ENCODE results near the gene RALBP1. TPM values are rescaled to one million over a fixed set of nuclear protein-coding genes. Genes with fewer than 3 reads are reported as not detected.

The RALBP1 gene
- total and polyA plus RNA-seq, 2 of the 4 experiments (the other 2 are of a cell fraction), result 30.6 to 38.2 TPM

DNA sequence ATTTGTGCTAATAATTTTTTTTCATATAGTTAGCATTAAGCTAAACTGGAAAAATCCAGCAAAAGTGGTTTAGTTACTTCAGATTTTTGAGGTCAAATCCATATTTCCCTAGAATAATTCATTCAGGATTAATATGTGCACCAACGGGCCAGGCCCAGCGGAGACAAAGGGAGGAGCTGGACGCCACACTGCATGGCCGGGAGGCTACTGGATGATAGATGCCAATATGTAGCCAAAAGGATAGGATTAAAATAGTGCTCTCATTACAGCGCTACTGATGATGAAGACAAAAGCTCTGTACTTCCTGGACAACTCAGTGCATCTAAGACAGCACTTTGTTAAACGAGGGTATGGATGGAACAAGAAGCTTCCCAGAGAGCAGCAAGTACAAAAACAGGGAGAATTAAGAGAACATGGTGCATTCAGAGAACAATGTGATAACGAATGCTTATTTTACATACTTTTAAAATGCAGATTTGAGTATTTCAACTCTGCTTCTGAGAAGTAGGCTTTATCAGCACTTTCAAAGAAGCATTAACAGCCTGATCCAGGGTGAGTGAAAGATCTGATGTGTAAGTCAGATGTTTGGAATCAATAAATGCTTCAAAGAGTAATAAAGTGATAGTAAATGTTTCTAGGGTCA, 99.3 kb downstream of the RALBP1 start:
- Histone ChIP-seq H3K4me2 (ENCODE audit: low read depth, low read length) (no peak overlapping the region), H3K56ac (ENCODE audit: extremely low read depth, insufficient read depth, low read length) (no peak overlapping the region), H2AFZ (replicated peaks; ENCODE audit: low read length, poor library complexity) (no peak overlapping the region), H3K9me1 (ENCODE audit: insufficient read depth, low read length) (peaks cover 3% of the 10 kb centered on the region; the same call in 1 of the 2 replicates), H3K79me1 (ENCODE audit: low read depth in 1 of 2, low read length in 2 of 2) (peaks cover 28 to 46% of the 10 kb centered on the region in 2 experiments), H2AK5ac (ENCODE audit: low read depth, low read length) (no peak overlapping the region), H2BK5ac (ENCODE audit: low read depth, low read length, poor library complexity, severe bottlenecking) (no peak overlapping the region), H3K14ac (replicated peaks; ENCODE audit: low read depth, low read length) (no peak overlapping the region), H3K4me1 (ENCODE audit: control insufficient read depth, insufficient read depth, low read length) (peaks cover 4% of the 10 kb centered on the region; the same call in 1 of the 2 replicates), H4K8ac (ENCODE audit: low read depth in 2 of 2, low read length in 2 of 2) (no peak overlapping the region), H4K5ac (ENCODE audit: low read depth, low read length) (no peak overlapping the region), H3K23ac (ENCODE audit: low read depth, low read length) (no peak overlapping the region), H3K36me3 (ENCODE audit: control insufficient read depth, insufficient read depth, low read length) (peaks cover 22% of the 10 kb centered on the region), H2BK120ac (ENCODE audit: low read depth, low read length) (no peak overlapping the region), H3K9ac (ENCODE audit: low read depth, low read length) (no peak overlapping the region), H2BK20ac (ENCODE audit: low read depth, low read length) (no peak overlapping the region), H4K20me1 (ENCODE audit: insufficient read depth, low read length) (peaks cover 6% of the 10 kb centered on the region; the same call in 1 of the 2 replicates), H2AK9ac (replicated peaks; ENCODE audit: low read depth, low read length, poor library complexity) (no peak overlapping the region), H3K9me3 (ENCODE audit: control insufficient read depth, insufficient read depth, low read length) (no peaks in the 10 kb centered on the region), H4K91ac (ENCODE audit: insufficient read depth, low read depth, low read length) (no peak overlapping the region), H3K4me3 (ENCODE audit: insufficient read depth, low read depth, low read length) (no peak overlapping the region), H3K27me3 (ENCODE audit: control insufficient read depth, insufficient read depth, low read length) (no peaks in the 10 kb centered on the region), H3K4ac (ENCODE audit: low read depth, low read length) (no peak overlapping the region), H2BK15ac (ENCODE audit: low read depth, low read length) (no peak overlapping the region), H3K18ac (ENCODE audit: low read depth, low read length) (no peak overlapping the region), H3K27ac (ENCODE audit: insufficient read depth, low read length) (no peak overlapping the region)
- 83% methylated on average over 2 of the region's 7 CpGs; no CpG with 5 or more reads in 1 of the 2 experiments for WGBS, 2 experiments (ENCODE audit: extremely low coverage in 2 of 2, insufficient read length in 1 of 2)
- DNase-seq (no peak), ATAC-seq (ENCODE audit: low read depth) (no peak)
- POLR2A ChIA-PET (ENCODE audit: unreplicated experiment), result no interaction called here
- intact Hi-C loops (cut with micrococcal nuclease), result loop anchor here (2.0 to 10.0 kb wide), 4 partner anchors 110 to 380 kb away; partner anchors contain the start of gene VAPA
- dilution Hi-C loops (cut with HindIII; ENCODE audit: low sequenced_read_pairs, unreplicated experiment), result no loop called here
- TF ChIP-seq CHD1 (IDR thresholded peaks at IDR 0.05; ENCODE audit: low read depth, low read length) (no peak), MAZ (IDR thresholded peaks at IDR 0.05; ENCODE audit: borderline replicate concordance, low read depth, low read length) (no peak), RCOR1 (IDR thresholded peaks at IDR 0.05; ENCODE audit: insufficient replicate concordance, low read length) (no peak)
- TF ChIP-seq, protein P1, sequence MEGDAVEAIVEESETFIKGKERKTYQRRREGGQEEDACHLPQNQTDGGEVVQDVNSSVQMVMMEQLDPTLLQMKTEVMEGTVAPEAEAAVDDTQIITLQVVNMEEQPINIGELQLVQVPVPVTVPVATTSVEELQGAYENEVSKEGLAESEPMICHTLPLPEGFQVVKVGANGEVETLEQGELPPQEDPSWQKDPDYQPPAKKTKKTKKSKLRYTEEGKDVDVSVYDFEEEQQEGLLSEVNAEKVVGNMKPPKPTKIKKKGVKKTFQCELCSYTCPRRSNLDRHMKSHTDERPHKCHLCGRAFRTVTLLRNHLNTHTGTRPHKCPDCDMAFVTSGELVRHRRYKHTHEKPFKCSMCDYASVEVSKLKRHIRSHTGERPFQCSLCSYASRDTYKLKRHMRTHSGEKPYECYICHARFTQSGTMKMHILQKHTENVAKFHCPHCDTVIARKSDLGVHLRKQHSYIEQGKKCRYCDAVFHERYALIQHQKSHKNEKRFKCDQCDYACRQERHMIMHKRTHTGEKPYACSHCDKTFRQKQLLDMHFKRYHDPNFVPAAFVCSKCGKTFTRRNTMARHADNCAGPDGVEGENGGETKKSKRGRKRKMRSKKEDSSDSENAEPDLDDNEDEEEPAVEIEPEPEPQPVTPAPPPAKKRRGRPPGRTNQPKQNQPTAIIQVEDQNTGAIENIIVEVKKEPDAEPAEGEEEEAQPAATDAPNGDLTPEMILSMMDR (conservative IDR thresholded peaks at IDR 0.05; ENCODE audit: low read depth, low read length), result no peak
- BruUV-seq (replicated peaks), result no TSS peak
- in situ Hi-C loops (cut with MboI; ENCODE audit: low sequenced_read_pairs), result no loop called here
- CTCF ChIA-PET, result interaction anchor here (0.6 to 1.6 kb wide), 7 partner anchors 9 to 361 kb away, joined by 3 to 10 read pairs (median 7); no protein-coding TSS in a partner anchor
